B cell (primary cell): ENCODE measurements around the gene MT1X.

Experiments
- CTCF ChIP-seq: fragments of 200-600 bp; IDR thresholded peaks from one replicate; pipeline ENCODE4 v1.8.0; 2022; ENCODE audit warnings: antibody characterized with exemption, mild to moderate bottlenecking
- EZH2 ChIP-seq: IDR thresholded peaks from 2 replicates; pipeline ENCODE4 v1.6.1; 2012; ENCODE audit warnings: borderline replicate concordance, low read depth, mild to moderate bottlenecking, moderate library complexity, low read length; ENCODE audit not compliant: insufficient read depth, poor library complexity, severe bottlenecking

- TF ChIP-seq EZH2, result no peak
- TF ChIP-seq CTCF, result no peak
Measured at GRCh38 chr16:56708525-56709442, 26.5 kb downstream of the MT1X start.
